ENCODE measurements around the gene SCAMP2.

DNA sequence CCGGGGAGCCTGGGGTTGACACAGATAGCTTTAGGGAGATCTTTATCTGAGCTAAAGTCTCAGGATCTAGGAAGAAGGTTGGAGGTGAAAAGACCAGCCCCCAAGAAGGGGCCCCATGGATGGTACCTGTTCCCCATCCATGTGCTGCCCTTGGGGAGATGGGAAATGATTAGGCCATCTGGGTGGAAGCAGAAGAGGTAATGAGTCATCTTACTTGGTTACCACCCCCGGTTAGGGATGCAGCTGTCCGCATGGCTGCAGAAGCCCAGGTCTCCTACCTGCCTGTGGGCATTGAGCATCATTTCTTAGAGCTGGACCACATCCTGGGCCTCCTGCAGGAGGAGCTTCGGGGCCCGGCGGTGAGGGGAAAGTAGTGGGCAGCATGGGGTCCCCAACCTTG is 49.8 kb downstream of the SCAMP2 start:
- TF ChIP-seq CTCF (IDR thresholded peaks at IDR 0.05) (no peak), POLR2A (IDR thresholded peaks at IDR 0.05) (no peak), POLR2AphosphoS5 (IDR thresholded peaks at IDR 0.05; ENCODE audit: insufficient read depth in 1 of 2, low read depth in 1 of 2) (no peak)
